Upper lobe of left lung (tissue), 6 donors: ENCODE results near the gene CDH15. TPM values are rescaled to one million over a fixed set of nuclear protein-coding genes. Genes with fewer than 3 reads are reported as not detected.
A peak's percentile ranks its signal among the peaks of the same experiment; 100 is the strongest.

Experiments
- ATAC-seq, 2 donors: fragments of 200-7000 bp; cut with Tn5 transposase; one replicate each; pipeline ENCODE4 v1.9.1; 2022; ENCODE audit warnings: mild to moderate bottlenecking in 2 of 2, moderate library complexity in 2 of 2; ENCODE audit not compliant: low FRiP score in 2 of 2
- DNase-seq, 2 donors: peaks; one replicate each; pipeline ENCODE4 v3.0.0-alpha.2; 2019 to 2020
- H3K27ac ChIP-seq, 4 donors: fragments of 200-600 bp; sonication (generic); one replicate each; pipeline ENCODE4 v1.5.1; 2016 to 2019
- H3K27me3 ChIP-seq, 4 donors: fragments of 200-600 bp; sonication (generic); one replicate each; pipeline ENCODE4 v1.5.1; 2017 to 2019
- H3K36me3 ChIP-seq, 4 donors: fragments of 200-600 bp; sonication (generic); one replicate each; pipeline ENCODE4 v1.5.1; 2016 to 2019
- H3K4me1 ChIP-seq, 4 donors: fragments of 200-600 bp; sonication (generic); one replicate each; pipeline ENCODE4 v1.5.1; 2018 to 2019
- H3K4me3 ChIP-seq, 4 donors: fragments of 200-600 bp; sonication (generic); one replicate each; pipeline ENCODE4 v1.5.1; 2017 to 2019; ENCODE audit warnings: mild to moderate bottlenecking in 2 of 4, moderate library complexity in 1 of 4
- H3K9me3 ChIP-seq, 4 donors: fragments of 200-600 bp; sonication (generic); one replicate each; pipeline ENCODE4 v1.5.1; 2018 to 2019
- CTCF ChIP-seq, 6 experiments: fragments of 450-650 bp in 4 of 6; fragments of 200-600 bp in 2 of 6; sonication (generic) in 2 of 6; IDR thresholded peaks; one replicate each; pipeline ENCODE4 v1.5.1; 2016 to 2019; ENCODE audit warnings: antibody characterized with exemption in 6 of 6
- EP300 ChIP-seq, 4 donors: sonication (generic); formaldehyde crosslinking; IDR thresholded peaks; one replicate each; pipeline ENCODE4 v1.5.1; 2017; ENCODE audit warnings: antibody characterized with exemption in 4 of 4, control low read depth in 2 of 4
- POLR2A ChIP-seq, 4 donors: fragments of 450-650 bp; IDR thresholded peaks; one replicate each; pipeline ENCODE4 v1.5.1; 2016 to 2017; ENCODE audit warnings: antibody characterized with exemption in 4 of 4, mild to moderate bottlenecking in 2 of 4
- POLR2AphosphoS5 ChIP-seq, 2 donors: sonication (generic); formaldehyde crosslinking; IDR thresholded peaks; one replicate each; pipeline ENCODE4 v1.5.1; 2017; ENCODE audit warnings: antibody characterized with exemption in 2 of 2
- WGBS, 2 donors: methylation state at CpG; one replicate each; pipeline ENCODE4 v1.1.5; 2017 to 2018; 5-methylcytosine and 5-hydroxymethylcytosine counted together
- total RNA-seq, 6 donors: library from RNA; depleted of rRNA in 4 of 6; stranded (reverse); fragments of >200 nt in 4 of 6; gene quantifications; one replicate each; pipeline versions ENCODE4 v1.1.0 to v1.2.1, GENCODE V29; 2016 to 2021
- donor health status: DM: no; HTN: no; CAD: no; lungs with moderate emphysema.
- donor health status: DM: no; HTN: yes; CAD: no; lungs with severe emphysema.

Gene CDH15
- total RNA-seq, 6 donors from 2014 or later, result 0.39 to 4.2 (median 1.2) TPM

GRCh38 chr16:89207993-89208392 is 36.4 kb downstream of the CDH15 start:
- ATAC-seq (no peak), DNase-seq (no peak)
- Histone ChIP-seq H3K4me1 (no peaks in the 10 kb centered on the region), H3K27ac (no peak overlapping the region), H3K27me3 (peaks cover 0 to 4% (median 0%) of the 10 kb centered on the region in 4 donors), H3K36me3 (no peaks in the 10 kb centered on the region), H3K4me3 (no peak overlapping the region), H3K9me3 (no peaks in the 10 kb centered on the region)
- 92 to 94% methylated on average over 4 of the region's 4 CpGs for WGBS, 2 donors
- no peak for TF ChIP-seq CTCF (IDR thresholded peaks at IDR 0.05)
- TF ChIP-seq POLR2AphosphoS5 (IDR thresholded peaks at IDR 0.05), result no peak
- TF ChIP-seq POLR2A (IDR thresholded peaks at IDR 0.05), result no peak
- TF ChIP-seq EP300 (IDR thresholded peaks at IDR 0.05), result no peak

DNA sequence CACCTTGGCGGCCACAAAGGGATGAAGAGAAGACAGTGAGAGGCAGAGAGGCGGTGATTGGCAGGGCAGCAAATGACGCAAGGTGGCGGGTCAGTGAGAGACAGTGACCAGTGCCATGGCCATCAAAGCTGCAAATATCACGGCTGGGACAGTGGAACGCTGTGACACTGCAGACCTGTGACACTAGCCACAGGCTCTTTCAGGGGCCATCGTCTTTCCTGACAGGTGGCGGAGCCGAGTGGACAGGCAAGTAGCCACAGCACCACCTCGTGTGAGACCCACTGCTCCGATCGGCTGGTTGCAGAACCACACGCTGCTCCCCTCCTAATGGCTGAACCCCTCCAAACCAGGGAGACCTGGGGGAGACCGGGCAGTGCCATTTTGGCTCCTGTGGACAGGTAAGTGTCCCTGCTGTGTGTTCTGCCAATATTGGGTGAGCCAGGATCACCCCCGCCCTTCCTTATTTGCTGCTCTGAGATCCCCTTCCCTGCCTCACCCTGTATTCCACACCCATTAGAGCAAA is 38.0 kb downstream of the CDH15 start:
- WGBS, 2 donors, result 71 to 85% methylated on average over 6 to 15 of the region's 15 CpGs
- TF ChIP-seq EP300 (IDR thresholded peaks at IDR 0.05) (no peak), CTCF (IDR thresholded peaks at IDR 0.05) (no peak), POLR2A (IDR thresholded peaks at IDR 0.05) (no peak), POLR2AphosphoS5 (IDR thresholded peaks at IDR 0.05) (no peak)
- Histone ChIP-seq H3K36me3 (no peaks in the 10 kb centered on the region), H3K4me1 (no peaks in the 10 kb centered on the region), H3K9me3 (no peaks in the 10 kb centered on the region), H3K27me3 (no peaks in the 10 kb centered on the region), H3K4me3 (no peak overlapping the region), H3K27ac (no peak overlapping the region)
- no peak for DNase-seq
- peak in 1 of 2 donors; percentile 49 for ATAC-seq

GRCh38 chr16:89210165-89210903 is 38.8 kb downstream of the CDH15 start:
- 75% methylated on average over 11 of the region's 11 CpGs for WGBS, 2 donors
- no peak for ATAC-seq
- H3K9me3 ChIP-seq, result no peaks in the 10 kb centered on the region
- no peak overlapping the region for H3K27ac ChIP-seq
- no peaks in the 10 kb centered on the region for H3K36me3 ChIP-seq
- H3K4me1 ChIP-seq, result peaks cover 0 to 2% (median 0%) of the 10 kb centered on the region in 4 donors
- TF ChIP-seq POLR2AphosphoS5 (IDR thresholded peaks at IDR 0.05), result no peak
- TF ChIP-seq POLR2A (IDR thresholded peaks at IDR 0.05), result no peak
- no peak for TF ChIP-seq EP300 (IDR thresholded peaks at IDR 0.05)
- no peak for TF ChIP-seq CTCF (IDR thresholded peaks at IDR 0.05)
- no peaks in the 10 kb centered on the region for H3K27me3 ChIP-seq
- DNase-seq, result no peak
- H3K4me3 ChIP-seq, result no peak overlapping the region

- Histone ChIP-seq H3K27ac (no peak overlapping the region), H3K9me3 (no peaks in the 10 kb centered on the region), H3K36me3 (no peaks in the 10 kb centered on the region), H3K4me1 (peaks cover 0 to 8% (median 2%) of the 10 kb centered on the region in 4 donors), H3K27me3 (no peaks in the 10 kb centered on the region), H3K4me3 (no peak overlapping the region)
- ATAC-seq, result no peak
- DNase-seq, result no peak
- 70 to 75% methylated on average over 13 to 15 of the region's 15 CpGs for WGBS, 2 donors
- TF ChIP-seq EP300 (IDR thresholded peaks at IDR 0.05) (no peak), POLR2AphosphoS5 (IDR thresholded peaks at IDR 0.05) (no peak), CTCF (IDR thresholded peaks at IDR 0.05) (no peak), POLR2A (IDR thresholded peaks at IDR 0.05) (no peak)
Measured at GRCh38 chr16:89210904-89211515, 39.5 kb downstream of the CDH15 start.
